Activated naive CD4-positive, alpha-beta T cell treated with Interleukin-2 at 50 U/mL for 16 hours (primary cell): ENCODE measurements around the gene THAP10.
"Not testable (repeated sequence)": the region's sequence is repeated elsewhere in the genome, so short reads cannot be mapped to it uniquely, and the experiment has no call there.

Experiments used
- DNase-seq: peaks from one replicate; pipeline ENCODE4 v3.0.0-alpha.2; 2020

THAP10 gene

GRCh38 chr15:70876011-70876410 lies 16.2 kb downstream of the THAP10 start:
- DNase-seq: no peak

- no peak for DNase-seq
Observed at GRCh38 chr15:70875001-70875782, 17.0 kb downstream of the THAP10 start.

- DNase-seq: no peak
Observed at GRCh38 chr15:70873232-70874054, 18.8 kb downstream of the THAP10 start.

GRCh38 chr15:70871490-70871889 lies 20.7 kb downstream of the THAP10 start:
- not testable (repeated sequence) for DNase-seq

GRCh38 chr15:70870051-70870450 lies 22.2 kb downstream of the THAP10 start:
- DNase-seq: no peak

GRCh38 chr15:70869346-70869745 lies 22.9 kb downstream of the THAP10 start:
- DNase-seq: no peak

GRCh38 chr15:70867911-70868467 lies 24.2 kb downstream of the THAP10 start:
- no peak for DNase-seq

- DNase-seq: no peak
Observed at GRCh38 chr15:70866982-70867641, 25.1 kb downstream of the THAP10 start.

GRCh38 chr15:70863450-70864218 lies 28.6 kb downstream of the THAP10 start:
- DNase-seq: no peak

GRCh38 chr15:70859998-70860397 lies 32.2 kb downstream of the THAP10 start:
- DNase-seq: no peak

- DNase-seq: no peak
Observed at GRCh38 chr15:70859322-70859908, 32.8 kb downstream of the THAP10 start.

GRCh38 chr15:70858614-70859321 lies 33.5 kb downstream of the THAP10 start:
- DNase-seq: not testable (repeated sequence)

GRCh38 chr15:70857562-70858285 lies 34.5 kb downstream of the THAP10 start:
- no peak for DNase-seq

GRCh38 chr15:70856884-70857561 lies 35.2 kb downstream of the THAP10 start:
- DNase-seq: no peak

GRCh38 chr15:70856177-70856883 lies 35.9 kb downstream of the THAP10 start:
- DNase-seq: no peak

- no peak for DNase-seq
Observed at GRCh38 chr15:70855764-70856163, 36.5 kb downstream of the THAP10 start.

GRCh38 chr15:70854666-70854976 lies 37.6 kb downstream of the THAP10 start:
- no peak for DNase-seq

GRCh38 chr15:70853973-70854665 lies 38.1 kb downstream of the THAP10 start, which contains the start of gene LARP6:
Gene LARP6 (minus strand): TSS chr15:70854157. CDS start chr15:70854088, 69 bp downstream.
- peak; percentile 8 for DNase-seq
